ENCODE data around the gene CDK8. TPM values are rescaled to one million over a fixed set of nuclear protein-coding genes. Genes with fewer than 3 reads are reported as not detected.

Gene CDK8
- total RNA-seq, 1 donor from 2014 or later = 4.3 TPM

GRCh38 chr13:26376430-26376829, 122.5 kb downstream of the CDK8 start:
- no peaks in the 10 kb centered on the region for H3K36me3 ChIP-seq
- no peak overlapping the region for H3K27ac ChIP-seq
- H3K27me3 ChIP-seq = no peaks in the 10 kb centered on the region
- no peak for DNase-seq (ENCODE audit: low spot score in 2 of 2)
- H3K9me3 ChIP-seq = no peaks in the 10 kb centered on the region
- TF ChIP-seq, protein P1, sequence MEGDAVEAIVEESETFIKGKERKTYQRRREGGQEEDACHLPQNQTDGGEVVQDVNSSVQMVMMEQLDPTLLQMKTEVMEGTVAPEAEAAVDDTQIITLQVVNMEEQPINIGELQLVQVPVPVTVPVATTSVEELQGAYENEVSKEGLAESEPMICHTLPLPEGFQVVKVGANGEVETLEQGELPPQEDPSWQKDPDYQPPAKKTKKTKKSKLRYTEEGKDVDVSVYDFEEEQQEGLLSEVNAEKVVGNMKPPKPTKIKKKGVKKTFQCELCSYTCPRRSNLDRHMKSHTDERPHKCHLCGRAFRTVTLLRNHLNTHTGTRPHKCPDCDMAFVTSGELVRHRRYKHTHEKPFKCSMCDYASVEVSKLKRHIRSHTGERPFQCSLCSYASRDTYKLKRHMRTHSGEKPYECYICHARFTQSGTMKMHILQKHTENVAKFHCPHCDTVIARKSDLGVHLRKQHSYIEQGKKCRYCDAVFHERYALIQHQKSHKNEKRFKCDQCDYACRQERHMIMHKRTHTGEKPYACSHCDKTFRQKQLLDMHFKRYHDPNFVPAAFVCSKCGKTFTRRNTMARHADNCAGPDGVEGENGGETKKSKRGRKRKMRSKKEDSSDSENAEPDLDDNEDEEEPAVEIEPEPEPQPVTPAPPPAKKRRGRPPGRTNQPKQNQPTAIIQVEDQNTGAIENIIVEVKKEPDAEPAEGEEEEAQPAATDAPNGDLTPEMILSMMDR (IDR thresholded peaks at IDR 0.05) = no peak
- intact Hi-C loops (cut with DNase I) = loop anchor here (5.0 kb wide), 1 partner anchor 121 kb away; no protein-coding TSS in a partner anchor
- H3K4me1 ChIP-seq = no peaks in the 10 kb centered on the region
- H3K4me3 ChIP-seq = no peak overlapping the region

DNA sequence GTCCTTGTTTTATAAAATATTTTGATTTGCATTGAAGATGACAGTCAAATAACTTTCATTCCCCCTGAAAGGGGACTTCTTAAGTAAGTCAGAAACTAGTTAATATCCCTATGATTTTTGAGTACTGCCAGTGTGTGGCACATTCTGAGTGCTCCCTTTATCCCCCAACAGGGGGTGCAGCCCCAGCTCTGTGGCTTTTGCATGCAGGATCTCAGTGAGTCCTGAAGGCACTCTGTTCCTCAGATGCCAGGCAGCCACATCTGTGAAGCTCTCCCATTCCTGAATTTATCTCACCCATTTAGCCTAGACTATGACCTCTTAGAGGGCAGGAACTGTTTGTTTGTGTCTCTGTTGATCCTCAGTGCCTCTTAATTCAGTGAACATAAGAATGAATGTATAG, 123.1 kb downstream of the CDK8 start:
- H3K4me3 ChIP-seq = no peak overlapping the region
- intact Hi-C loops (cut with DNase I) = loop anchor here (5.0 kb wide), 1 partner anchor 120 kb away; no protein-coding TSS in a partner anchor
- no peaks in the 10 kb centered on the region for H3K36me3 ChIP-seq
- TF ChIP-seq, protein P1 (IDR thresholded peaks at IDR 0.05) = peak in 1 of 3 experiments; percentile 17
- DNase-seq (ENCODE audit: low spot score in 2 of 2) = no peak
- no peak overlapping the region for H3K27ac ChIP-seq
- no peaks in the 10 kb centered on the region for H3K4me1 ChIP-seq
- no peaks in the 10 kb centered on the region for H3K27me3 ChIP-seq
- no peaks in the 10 kb centered on the region for H3K9me3 ChIP-seq

GRCh38 chr13:26378116-26378515, 124.2 kb downstream of the CDK8 start:
- no peaks in the 10 kb centered on the region for H3K27me3 ChIP-seq
- intact Hi-C loops (cut with DNase I) = loop anchor here (5.0 kb wide), 1 partner anchor 119 kb away; no protein-coding TSS in a partner anchor

GRCh38 chr13:26379831-26380230, 125.9 kb downstream of the CDK8 start:
- no peaks in the 10 kb centered on the region for H3K36me3 ChIP-seq
- TF ChIP-seq, protein P1 (IDR thresholded peaks at IDR 0.05) = no peak
- no peaks in the 10 kb centered on the region for H3K27me3 ChIP-seq
- no peaks in the 10 kb centered on the region for H3K9me3 ChIP-seq
- H3K4me3 ChIP-seq = no peak overlapping the region
- no peaks in the 10 kb centered on the region for H3K4me1 ChIP-seq
- intact Hi-C loops (cut with DNase I) = loop anchor here (5.0 to 10.0 kb wide), 2 partner anchors 117 to 195 kb away; no protein-coding TSS in a partner anchor
- DNase-seq (ENCODE audit: low spot score in 2 of 2) = no peak
- H3K27ac ChIP-seq = no peak overlapping the region

More at GRCh38 chr13:26378116-26378515, 124.2 kb downstream of the CDK8 start:
- no peak for DNase-seq (ENCODE audit: low spot score in 2 of 2)
- H3K9me3 ChIP-seq = no peaks in the 10 kb centered on the region
- H3K4me1 ChIP-seq = no peaks in the 10 kb centered on the region
- TF ChIP-seq, protein P1 (IDR thresholded peaks at IDR 0.05) = no peak
- H3K36me3 ChIP-seq = no peaks in the 10 kb centered on the region
- H3K27ac ChIP-seq = no peak overlapping the region
- H3K4me3 ChIP-seq = no peak overlapping the region

DNA sequence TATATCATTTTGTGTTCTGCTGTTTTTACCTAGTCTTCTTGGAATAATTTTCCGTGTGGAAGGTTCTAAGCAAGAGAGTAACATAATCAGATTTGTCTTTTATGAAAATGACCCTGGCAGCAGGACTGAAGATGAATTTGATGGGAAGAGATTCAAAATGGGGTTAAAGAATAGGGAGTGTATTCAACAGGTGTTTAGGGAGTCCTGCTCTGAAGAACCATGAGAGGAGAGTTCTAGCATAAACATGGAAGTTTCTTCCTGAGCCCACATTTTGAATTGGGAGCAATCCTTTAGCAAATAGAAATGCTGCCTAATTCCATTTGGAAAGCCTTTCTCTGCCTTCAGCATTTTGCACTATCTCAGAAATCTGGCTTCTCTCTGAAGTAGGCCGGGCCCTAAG, 127.0 kb downstream of the CDK8 start:
- H3K4me3 ChIP-seq = no peak overlapping the region
- H3K4me1 ChIP-seq = no peaks in the 10 kb centered on the region

More for the DNA sequence above, 127.0 kb downstream of the CDK8 start:
- TF ChIP-seq, protein P1 (IDR thresholded peaks at IDR 0.05) = no peak
- DNase-seq (ENCODE audit: low spot score in 2 of 2) = no peak
- intact Hi-C loops (cut with DNase I) = loop anchor here (10.0 kb wide), 1 partner anchor 196 kb away; no protein-coding TSS in a partner anchor
- H3K27ac ChIP-seq = no peak overlapping the region
- no peaks in the 10 kb centered on the region for H3K27me3 ChIP-seq
- no peaks in the 10 kb centered on the region for H3K9me3 ChIP-seq
- peaks cover 0 to 4% of the 10 kb centered on the region in 2 donors for H3K36me3 ChIP-seq
